ENCODE results near the gene ALOX12. TPM values are rescaled to one million over a fixed set of nuclear protein-coding genes. Genes with fewer than 3 reads are reported as not detected.
"Not testable (repeated sequence)": the region's sequence is repeated elsewhere in the genome, so short reads cannot be mapped to it uniquely, and the experiment has no call there.

ALOX12 gene
- total RNA-seq, 1 experiment from 2014 or later, result not detected

GRCh38 chr17:6993613-6994056 lies 2.2 kb upstream of the ALOX12 start:
- not testable (repeated sequence) for H3K4me1 ChIP-seq (replicated peaks)

GRCh38 chr17:6994118-6994598 lies 1.7 kb upstream of the ALOX12 start:
- no peak overlapping the region for H3K27ac ChIP-seq
- DNase-seq (ENCODE audit: low read depth in 1 of 2, low spot score in 2 of 2), result no peak
- peaks cover 11% of the 10 kb centered on the region for H3K36me3 ChIP-seq
- H3K27me3 ChIP-seq (replicated peaks), result no peaks in the 10 kb centered on the region
- no peaks in the 10 kb centered on the region for H3K9me3 ChIP-seq (replicated peaks)
- no peak overlapping the region for H3K4me3 ChIP-seq
- H3K4me1 ChIP-seq (replicated peaks), result no peaks in the 10 kb centered on the region

More at GRCh38 chr17:6993613-6994056, 2.2 kb upstream of the ALOX12 start:
- DNase-seq (ENCODE audit: low read depth in 1 of 2, low spot score in 2 of 2); H3K27ac ChIP-seq; H3K9me3 ChIP-seq (replicated peaks); H3K4me3 ChIP-seq; H3K36me3 ChIP-seq; H3K27me3 ChIP-seq (replicated peaks): not testable (repeated sequence)

- H3K27me3 ChIP-seq (replicated peaks), result no peaks in the 10 kb centered on the region
Observed at GRCh38 chr17:6994666-6995256, 1.1 kb upstream of the ALOX12 start.

GRCh38 chr17:6996256-6997011 lies 585 bp downstream of the ALOX12 start:
- no peak overlapping the region for H3K27ac ChIP-seq
- DNase-seq (ENCODE audit: low read depth in 1 of 2, low spot score in 2 of 2), result no peak
- no peaks in the 10 kb centered on the region for H3K27me3 ChIP-seq (replicated peaks)
- no peaks in the 10 kb centered on the region for H3K4me1 ChIP-seq (replicated peaks)
- no peak overlapping the region for H3K4me3 ChIP-seq
- H3K9me3 ChIP-seq (replicated peaks), result no peaks in the 10 kb centered on the region
- peaks cover 22% of the 10 kb centered on the region for H3K36me3 ChIP-seq

More at GRCh38 chr17:6994666-6995256, 1.1 kb upstream of the ALOX12 start:
- peaks cover 13% of the 10 kb centered on the region for H3K36me3 ChIP-seq
- no peak overlapping the region for H3K27ac ChIP-seq
- DNase-seq (ENCODE audit: low read depth in 1 of 2, low spot score in 2 of 2), result no peak
- H3K4me3 ChIP-seq, result no peak overlapping the region
- no peaks in the 10 kb centered on the region for H3K9me3 ChIP-seq (replicated peaks)
- no peaks in the 10 kb centered on the region for H3K4me1 ChIP-seq (replicated peaks)

GRCh38 chr17:6997171-6997570 lies 1.3 kb downstream of the ALOX12 start:
- no peaks in the 10 kb centered on the region for H3K4me1 ChIP-seq (replicated peaks)
- H3K9me3 ChIP-seq (replicated peaks), result no peaks in the 10 kb centered on the region
- H3K4me3 ChIP-seq, result no peak overlapping the region
- no peak overlapping the region for H3K27ac ChIP-seq
- no peaks in the 10 kb centered on the region for H3K27me3 ChIP-seq (replicated peaks)
- DNase-seq (ENCODE audit: low read depth in 1 of 2, low spot score in 2 of 2), result no peak
- H3K36me3 ChIP-seq, result peaks cover 29% of the 10 kb centered on the region

GRCh38 chr17:6998855-6999508 lies 3.1 kb downstream of the ALOX12 start:
- Histone ChIP-seq H3K4me1 (replicated peaks) (no peaks in the 10 kb centered on the region), H3K4me3 (no peak overlapping the region), H3K27ac (no peak overlapping the region), H3K9me3 (replicated peaks) (no peaks in the 10 kb centered on the region), H3K27me3 (replicated peaks) (no peaks in the 10 kb centered on the region), H3K36me3 (peaks cover 41% of the 10 kb centered on the region)
- DNase-seq (ENCODE audit: low read depth in 1 of 2, low spot score in 2 of 2), result no peak

GRCh38 chr17:7001318-7001961 lies 5.6 kb downstream of the ALOX12 start:
- H3K4me3 ChIP-seq, result no peak overlapping the region
- no peaks in the 10 kb centered on the region for H3K4me1 ChIP-seq (replicated peaks)
- H3K9me3 ChIP-seq (replicated peaks), result no peaks in the 10 kb centered on the region
- peaks cover 41% of the 10 kb centered on the region for H3K36me3 ChIP-seq
- DNase-seq (ENCODE audit: low read depth in 1 of 2, low spot score in 2 of 2), result no peak
- H3K27ac ChIP-seq, result no peak overlapping the region
- H3K27me3 ChIP-seq (replicated peaks), result no peaks in the 10 kb centered on the region

GRCh38 chr17:7002288-7003047 lies 6.6 kb downstream of the ALOX12 start:
- H3K4me3 ChIP-seq, result no peak overlapping the region
- no peaks in the 10 kb centered on the region for H3K27me3 ChIP-seq (replicated peaks)
- H3K27ac ChIP-seq, result no peak overlapping the region
- H3K4me1 ChIP-seq (replicated peaks), result no peaks in the 10 kb centered on the region
- no peaks in the 10 kb centered on the region for H3K9me3 ChIP-seq (replicated peaks)
- no peak for DNase-seq (ENCODE audit: low read depth in 1 of 2, low spot score in 2 of 2)
- peaks cover 36% of the 10 kb centered on the region for H3K36me3 ChIP-seq

- no peaks in the 10 kb centered on the region for H3K27me3 ChIP-seq (replicated peaks)
- no peaks in the 10 kb centered on the region for H3K4me1 ChIP-seq (replicated peaks)
- no peak for DNase-seq (ENCODE audit: low read depth in 1 of 2, low spot score in 2 of 2)
- H3K27ac ChIP-seq, result no peak overlapping the region
- H3K4me3 ChIP-seq, result no peak overlapping the region
- H3K36me3 ChIP-seq, result peaks cover 35% of the 10 kb centered on the region
- no peaks in the 10 kb centered on the region for H3K9me3 ChIP-seq (replicated peaks)
Observed at GRCh38 chr17:7003745-7004144, 7.9 kb downstream of the ALOX12 start.

GRCh38 chr17:7004398-7005253 lies 8.8 kb downstream of the ALOX12 start:
- no peak overlapping the region for H3K27ac ChIP-seq
- peak in 1 of 2 experiments; percentile 72 for DNase-seq (ENCODE audit: low read depth in 1 of 2, low spot score in 2 of 2)
- H3K9me3 ChIP-seq (replicated peaks), result no peaks in the 10 kb centered on the region
- no peak overlapping the region for H3K4me3 ChIP-seq
- H3K4me1 ChIP-seq (replicated peaks), result peaks cover 6% of the 10 kb centered on the region; the same call in 1 of the 2 replicates
- H3K36me3 ChIP-seq, result peaks cover 35% of the 10 kb centered on the region
- no peaks in the 10 kb centered on the region for H3K27me3 ChIP-seq (replicated peaks)

- Histone ChIP-seq H3K36me3 (peaks cover 36% of the 10 kb centered on the region), H3K27ac (no peak overlapping the region), H3K27me3 (replicated peaks) (no peaks in the 10 kb centered on the region), H3K9me3 (replicated peaks) (no peaks in the 10 kb centered on the region), H3K4me3 (no peak overlapping the region), H3K4me1 (replicated peaks) (peaks cover 7% of the 10 kb centered on the region)
- DNase-seq (ENCODE audit: low read depth in 1 of 2, low spot score in 2 of 2), result no peak
Observed at GRCh38 chr17:7005716-7006115, 9.9 kb downstream of the ALOX12 start.

GRCh38 chr17:7007143-7007542 lies 11.3 kb downstream of the ALOX12 start:
- Histone ChIP-seq H3K36me3 (peaks cover 24% of the 10 kb centered on the region), H3K27me3 (replicated peaks) (no peaks in the 10 kb centered on the region), H3K4me3 (no peak overlapping the region), H3K4me1 (replicated peaks) (peaks cover 11% of the 10 kb centered on the region), H3K9me3 (replicated peaks) (no peaks in the 10 kb centered on the region), H3K27ac (no peak overlapping the region)
- DNase-seq (ENCODE audit: low read depth in 1 of 2, low spot score in 2 of 2), result no peak

Data from SJSA1 (cell line).